HG02610 (cell line): Measurements from ENCODE around the gene AMH.

Experiments
- ATAC-seq: cut with Tn5 transposase; IDR thresholded peaks from one replicate; pipeline ENCODE4 v1.9.1; 2021; ENCODE audit warnings: mild to moderate bottlenecking, moderate library complexity; ENCODE audit not compliant: unreplicated experiment

AMH gene

GRCh38 chr19:2233601-2234280 lies 15.4 kb upstream of the AMH start:
- ATAC-seq, result no peak

GRCh38 chr19:2234996-2235380 lies 14.1 kb upstream of the AMH start:
- ATAC-seq, result no peak

GRCh38 chr19:2235381-2236063 lies 13.6 kb upstream of the AMH start:
- ATAC-seq, result peak; percentile 1

GRCh38 chr19:2236064-2236313 lies 13.1 kb upstream of the AMH start:
- no peak for ATAC-seq

- ATAC-seq, result peak; percentile 63
Measured at GRCh38 chr19:2236314-2237050, 12.6 kb upstream of the AMH start, which contains the start of the genes PLEKHJ1 and SF3A2. TSS of gene PLEKHJ1 (minus strand) at chr19:2236329. CDS start at chr19:2236248, 81 bp downstream. TSS of gene SF3A2 (plus strand) at chr19:2236824. CDS start at chr19:2243419, 6,595 bp downstream.

- ATAC-seq, result no peak
Measured at GRCh38 chr19:2237051-2237868, 11.9 kb upstream of the AMH start.

- ATAC-seq, result no peak
Measured at GRCh38 chr19:2237869-2238153, 11.3 kb upstream of the AMH start.

GRCh38 chr19:2239173-2239572 lies 9.9 kb upstream of the AMH start:
- ATAC-seq, result no peak

GRCh38 chr19:2239771-2240770 lies 9.1 kb upstream of the AMH start:
- ATAC-seq, result no peak

GRCh38 chr19:2240881-2241760 lies 8.0 kb upstream of the AMH start:
- ATAC-seq, result no peak

- no peak for ATAC-seq
Measured at GRCh38 chr19:2242092-2242537, 7.0 kb upstream of the AMH start.

- ATAC-seq, result no peak
Measured at GRCh38 chr19:2242816-2243215, 6.3 kb upstream of the AMH start.

GRCh38 chr19:2243274-2244124 lies 5.6 kb upstream of the AMH start:
- ATAC-seq, result no peak

- ATAC-seq, result no peak
Measured at GRCh38 chr19:2244125-2244411, 5.1 kb upstream of the AMH start.

GRCh38 chr19:2244486-2244885 lies 4.6 kb upstream of the AMH start:
- no peak for ATAC-seq

- ATAC-seq, result no peak
Measured at GRCh38 chr19:2245273-2245672, 3.9 kb upstream of the AMH start.

GRCh38 chr19:2246014-2246620 lies 3.0 kb upstream of the AMH start:
- no peak for ATAC-seq

GRCh38 chr19:2246801-2247361 lies 2.2 kb upstream of the AMH start:
- no peak for ATAC-seq
